Measurements from ENCODE around the gene FAM193B.
"Not testable (repeated sequence)": the region's sequence is repeated elsewhere in the genome, so short reads cannot be mapped to it uniquely, and the experiment has no call there.

Gene FAM193B

DNA sequence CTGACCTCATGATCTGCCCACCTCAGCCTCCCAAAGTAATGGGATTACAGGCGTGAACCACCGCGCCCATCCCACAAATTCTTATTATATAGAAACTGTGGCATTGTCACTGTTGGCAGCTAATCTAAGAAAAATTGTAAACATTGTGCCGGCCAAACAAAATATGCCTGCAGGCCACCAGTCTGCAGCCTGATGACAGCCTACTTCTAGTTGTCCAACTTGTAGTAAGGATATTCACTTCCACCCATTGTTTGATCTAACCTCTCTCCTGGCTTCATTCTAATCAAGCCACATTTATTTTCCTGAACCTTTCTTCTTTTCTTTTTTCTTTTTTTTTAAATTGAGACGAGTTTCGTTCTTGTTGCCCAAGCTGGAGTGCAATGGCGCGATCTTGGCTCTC is 24.0 kb upstream of the FAM193B start:
- in situ Hi-C loops (cut with MboI; ENCODE audit: low sequenced_read_pairs), result no loop called here

DNA sequence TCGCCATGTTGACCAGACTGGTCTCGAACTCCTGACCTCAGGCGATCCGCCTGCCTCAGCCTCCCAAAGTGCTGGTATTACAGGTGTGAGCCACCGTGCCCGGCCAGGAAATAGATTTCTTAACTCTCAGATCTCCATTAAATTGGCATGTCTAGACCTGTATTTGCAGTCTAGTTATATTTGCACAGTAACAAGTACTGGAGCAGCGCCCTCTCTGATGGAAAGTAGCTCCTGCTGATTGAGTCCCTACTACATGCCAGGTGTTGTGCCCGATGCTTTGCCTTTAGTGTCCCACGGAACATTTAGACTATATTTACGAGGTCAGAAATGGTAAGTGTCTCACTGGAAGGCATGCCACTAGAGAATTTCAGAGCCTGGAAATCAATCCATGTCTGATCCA is 21.8 kb upstream of the FAM193B start:
- in situ Hi-C loops (cut with MboI; ENCODE audit: low sequenced_read_pairs), result no loop called here

DNA sequence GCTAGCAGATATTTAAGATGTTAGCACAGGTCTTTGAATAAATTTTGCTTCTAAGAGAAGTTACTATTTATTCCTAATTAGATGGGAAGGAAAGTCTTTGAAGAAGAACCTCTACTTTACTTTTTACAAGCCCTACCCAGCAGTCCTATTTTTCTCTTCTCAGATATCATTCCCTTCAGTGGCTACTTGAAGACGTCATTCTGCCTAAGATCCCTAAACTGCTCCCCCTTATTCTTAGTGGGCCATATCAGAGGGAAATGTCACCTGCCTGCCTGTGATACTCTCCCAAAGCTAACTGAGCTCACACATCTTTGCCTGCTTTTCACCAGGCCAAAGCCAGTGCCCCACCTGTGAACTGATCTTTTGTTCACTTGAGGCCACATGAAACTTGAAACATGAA is 21.1 kb upstream of the FAM193B start:
- in situ Hi-C loops (cut with MboI; ENCODE audit: low sequenced_read_pairs), result no loop called here

DNA sequence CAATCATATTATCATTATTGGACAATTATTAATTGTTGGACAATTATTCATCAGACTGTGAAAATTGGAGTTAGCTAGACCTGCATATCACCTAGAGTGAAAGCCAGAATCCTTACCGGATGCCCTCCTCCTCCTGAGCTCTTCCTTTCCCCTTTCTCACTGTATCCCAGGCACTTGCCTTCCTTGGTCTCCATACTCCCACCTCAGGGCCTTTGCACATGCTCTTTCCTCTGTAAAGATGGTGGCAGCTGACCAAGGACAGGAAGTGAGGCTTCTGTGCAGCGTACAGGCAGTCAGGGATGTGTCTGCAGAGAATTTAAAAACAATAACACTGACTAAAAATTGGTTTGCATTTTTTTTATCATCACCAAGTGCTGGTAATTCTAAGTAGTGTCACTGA is 15.5 kb upstream of the FAM193B start:
- in situ Hi-C loops (cut with MboI; ENCODE audit: low sequenced_read_pairs), result no loop called here

DNA sequence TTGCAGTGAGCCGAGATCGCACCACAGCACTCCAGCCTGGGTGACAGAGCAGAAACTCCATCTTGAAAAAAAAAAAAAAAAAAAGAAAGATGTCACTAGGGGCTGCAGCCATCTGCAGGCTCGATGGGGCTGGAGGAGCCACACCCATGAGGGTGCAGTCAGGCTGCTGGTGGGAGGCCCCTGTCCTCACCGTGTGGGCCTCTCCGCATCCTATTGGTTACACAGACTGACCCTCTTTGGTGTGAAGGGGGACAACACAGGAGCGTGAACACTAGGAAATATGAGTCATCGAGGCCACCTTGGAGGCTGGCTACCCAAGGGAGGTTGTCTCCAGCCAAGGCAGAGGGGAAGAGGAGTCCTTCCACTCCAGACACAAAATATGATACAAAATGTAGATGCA is 14.0 kb upstream of the FAM193B start:
- in situ Hi-C loops (cut with MboI; ENCODE audit: low sequenced_read_pairs), result no loop called here

DNA sequence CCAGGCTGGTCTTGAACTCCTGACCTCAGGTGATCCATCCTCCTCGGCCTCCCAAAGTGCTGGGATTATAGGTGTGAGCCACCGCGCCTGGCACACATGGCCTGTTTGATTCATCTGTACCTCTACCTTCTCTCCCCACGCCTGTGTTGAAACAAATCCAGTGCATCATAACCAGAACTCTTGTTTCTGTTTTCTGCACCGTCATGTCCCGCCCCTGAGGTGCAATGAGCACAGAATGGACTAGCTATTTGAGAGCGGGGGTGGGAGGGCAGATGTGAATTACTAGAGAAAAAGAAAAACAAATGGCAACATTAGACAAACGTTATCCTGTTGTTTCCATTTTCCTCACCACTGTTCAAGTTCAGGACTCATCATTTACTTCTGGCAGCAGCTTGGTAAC is 10.7 kb upstream of the FAM193B start:
- in situ Hi-C loops (cut with MboI; ENCODE audit: low sequenced_read_pairs), result no loop called here

DNA sequence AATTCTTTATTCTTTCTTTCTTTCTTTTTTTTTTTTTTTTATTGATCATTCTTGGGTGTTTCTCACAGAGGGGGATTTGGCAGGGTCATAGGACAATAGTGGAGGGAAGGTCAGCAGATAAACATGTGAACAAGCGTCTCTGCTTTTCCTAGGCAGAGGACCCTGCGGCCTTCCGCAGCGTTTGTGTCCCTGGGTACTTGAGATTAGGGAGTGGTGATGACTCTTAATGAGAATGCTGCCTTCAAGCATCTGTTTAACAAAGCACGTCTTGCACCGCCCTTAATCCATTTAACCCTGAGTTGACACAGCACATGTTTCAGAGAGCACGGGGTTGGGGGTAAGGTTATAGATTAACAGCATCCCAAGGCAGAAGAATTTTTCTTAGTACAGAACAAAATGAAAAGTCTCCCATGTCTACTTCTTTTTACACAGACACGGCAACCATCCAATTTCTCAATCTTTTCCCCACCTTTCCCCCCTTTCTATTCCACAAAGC is 5.1 kb upstream of the FAM193B start:
- in situ Hi-C loops (cut with MboI; ENCODE audit: low sequenced_read_pairs), result not testable (repeated sequence)

DNA sequence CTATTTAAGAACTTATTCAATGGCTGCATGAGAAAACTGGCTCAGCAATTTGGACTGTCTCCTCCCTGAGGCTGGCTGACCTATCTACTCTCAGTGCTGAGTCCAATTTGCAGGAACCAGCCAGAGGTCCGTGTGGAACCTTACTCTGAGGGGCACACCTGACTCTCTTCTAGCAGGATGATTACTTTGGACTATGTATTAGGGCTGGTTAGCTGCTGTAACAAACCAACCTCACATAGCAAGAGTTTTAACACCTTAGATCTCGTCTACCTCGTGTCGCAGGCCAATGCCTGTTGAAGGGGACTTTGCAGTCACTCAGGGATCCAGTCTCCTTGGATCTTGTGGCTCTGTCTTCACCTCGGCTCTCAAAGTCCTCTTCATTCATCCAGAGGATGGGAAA is 3.4 kb upstream of the FAM193B start:
- in situ Hi-C loops (cut with MboI; ENCODE audit: low sequenced_read_pairs), result no loop called here

DNA sequence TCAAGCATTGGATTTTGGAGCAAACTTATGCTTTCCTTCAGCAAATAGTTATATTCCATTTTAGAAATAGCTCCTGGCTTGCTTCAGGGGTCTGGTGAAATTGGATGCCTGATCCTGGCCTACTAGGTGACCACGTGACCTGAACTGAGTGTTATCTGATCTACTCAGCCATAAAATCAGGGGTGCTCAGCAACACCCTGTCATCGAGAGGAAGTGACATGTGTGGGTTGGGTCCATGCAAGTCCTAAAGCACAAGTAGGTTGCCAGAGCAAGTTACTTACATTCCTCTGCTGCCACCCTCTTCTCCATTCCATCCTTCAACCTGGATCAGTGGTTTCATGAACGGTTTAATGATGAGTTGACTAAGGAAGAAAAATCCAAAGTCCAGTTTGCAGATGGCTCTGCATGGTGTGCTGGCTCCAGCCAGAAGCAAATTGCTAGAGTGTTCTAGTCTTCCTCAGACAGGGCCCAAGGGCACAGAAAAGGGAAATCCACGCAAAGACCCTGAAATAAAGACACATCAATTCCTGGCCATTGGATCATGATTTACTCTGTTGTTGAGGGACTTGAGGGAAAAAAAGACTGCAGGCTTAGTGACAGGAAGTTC is 2.8 kb upstream of the FAM193B start:
- in situ Hi-C loops (cut with MboI; ENCODE audit: low sequenced_read_pairs), result no loop called here

DNA sequence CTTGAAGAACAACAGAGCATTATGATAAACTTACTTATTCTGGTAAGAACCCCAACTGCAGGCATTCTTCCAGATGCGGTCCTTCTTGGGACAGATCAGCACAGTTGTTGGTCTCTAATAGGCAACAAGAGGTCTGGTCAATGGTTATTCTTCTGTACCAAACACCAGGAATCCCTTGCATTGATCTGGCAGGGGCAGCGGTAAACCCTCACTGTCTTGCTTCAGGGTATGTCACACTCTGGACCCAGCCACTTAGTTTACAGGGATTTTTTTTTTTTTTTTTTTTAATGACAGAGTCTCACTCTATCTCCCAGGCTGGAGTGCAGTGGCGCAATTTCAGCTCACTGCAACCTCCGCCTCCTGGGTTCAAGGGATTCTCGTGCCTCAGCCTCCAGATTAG is 1.3 kb upstream of the FAM193B start:
- in situ Hi-C loops (cut with MboI; ENCODE audit: low sequenced_read_pairs), result no loop called here

DNA sequence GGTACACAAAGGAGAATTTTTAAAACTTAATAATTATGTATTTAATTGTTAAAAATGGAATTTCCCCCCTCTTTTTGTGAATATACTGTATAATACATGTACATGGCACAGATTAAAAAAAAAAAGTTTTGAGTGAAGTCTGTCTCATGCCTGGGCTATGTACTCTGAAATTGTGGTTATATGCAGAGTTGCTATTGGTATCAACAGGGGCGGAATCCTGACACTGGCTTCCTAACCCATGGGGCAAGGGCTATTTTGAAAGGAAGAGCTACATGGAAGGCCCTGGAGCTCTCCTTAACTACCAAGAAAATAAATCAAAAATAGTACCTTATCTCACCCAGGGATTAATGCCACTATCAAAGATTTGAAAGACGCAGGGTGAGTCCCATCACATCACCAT is 865 bp upstream of the FAM193B start:
- in situ Hi-C loops (cut with MboI; ENCODE audit: low sequenced_read_pairs), result no loop called here

DNA sequence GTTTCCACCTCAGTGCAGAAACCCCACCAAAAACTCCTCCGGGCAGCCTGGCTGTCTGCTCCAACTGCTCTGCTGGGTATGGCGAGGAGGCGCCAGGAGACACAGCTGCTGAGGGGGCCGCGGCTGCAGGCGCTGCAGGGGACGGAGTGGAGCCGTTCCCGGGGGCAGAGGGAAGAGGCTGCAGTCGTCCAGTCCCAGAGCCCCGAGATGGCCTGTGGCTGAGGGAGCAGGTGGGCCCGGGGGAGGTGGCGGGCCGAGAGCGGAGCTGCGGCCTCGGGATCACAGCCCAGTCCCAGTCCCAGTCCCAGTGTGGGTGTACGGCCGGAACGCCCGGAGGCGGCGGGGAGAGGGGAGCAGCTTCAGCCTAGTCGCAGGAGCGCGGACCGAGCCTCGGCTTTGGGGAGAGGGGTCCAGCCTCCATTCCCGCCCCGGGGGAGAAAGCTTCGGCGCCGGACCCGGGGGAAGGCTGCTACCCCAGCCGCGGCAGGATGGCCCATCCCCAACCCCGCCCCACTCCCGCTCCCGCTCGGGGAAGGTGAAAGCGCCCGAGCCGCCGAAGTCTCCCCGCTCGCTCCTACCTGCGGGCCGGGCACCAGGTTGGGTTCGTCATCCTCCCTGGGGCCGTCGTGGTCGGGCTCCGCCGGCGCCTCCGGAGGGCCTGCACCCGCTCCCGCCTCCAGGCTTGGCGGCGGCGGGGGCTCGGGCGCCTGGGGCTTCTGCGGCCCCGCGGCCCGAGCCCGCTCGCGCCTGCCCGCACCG is 513 bp downstream of the FAM193B start:
- in situ Hi-C loops (cut with MboI; ENCODE audit: low sequenced_read_pairs), result no loop called here

DNA sequence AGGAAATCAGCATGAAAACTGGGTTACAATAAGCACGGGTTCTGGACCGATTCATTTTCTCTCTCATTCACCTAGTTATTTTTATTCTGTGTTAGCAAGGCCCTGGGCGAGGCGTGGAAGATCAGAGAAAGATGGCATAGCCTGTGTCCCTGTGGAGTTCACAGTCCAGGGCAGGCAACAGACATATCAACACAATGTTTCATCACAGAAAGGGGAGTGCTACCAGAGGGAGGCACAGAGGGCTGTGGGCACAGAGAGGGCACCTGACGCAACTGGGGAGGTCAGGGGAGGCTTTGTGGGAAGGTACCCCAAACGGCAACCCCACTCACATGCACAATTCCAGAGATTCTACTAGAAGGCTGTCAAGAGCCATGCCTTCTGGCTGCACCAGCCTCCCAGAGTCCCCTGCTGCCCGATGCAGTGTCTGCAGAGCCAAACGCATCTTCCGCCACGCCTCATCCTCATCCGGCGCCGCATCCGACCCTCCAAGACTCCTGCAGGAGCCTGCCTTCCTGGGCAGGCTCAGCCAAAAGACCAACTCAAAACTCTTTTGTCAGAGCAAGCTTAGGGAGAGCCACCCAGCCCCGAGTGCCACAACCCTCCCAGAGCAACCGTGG is 1.4 kb downstream of the FAM193B start:
- in situ Hi-C loops (cut with MboI; ENCODE audit: low sequenced_read_pairs), result no loop called here

DNA sequence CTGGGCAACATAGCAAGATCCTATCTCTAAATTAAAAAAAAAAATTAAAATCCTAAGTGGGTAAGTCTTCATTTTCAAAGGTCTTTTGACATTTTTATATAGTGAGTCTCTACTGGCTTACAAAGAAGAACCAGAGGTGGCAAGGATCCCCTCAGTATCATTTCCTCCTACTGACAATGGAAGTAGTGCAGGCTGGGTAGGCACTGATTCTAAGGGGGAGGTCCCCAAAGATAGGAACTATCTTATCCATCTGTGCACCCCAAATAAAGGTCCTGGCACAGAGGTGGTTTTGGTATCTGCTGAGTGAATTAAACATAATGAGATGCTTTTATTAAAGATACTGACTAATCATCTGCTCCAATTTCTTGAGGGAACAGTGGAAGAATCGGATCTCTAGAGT is 4.2 kb downstream of the FAM193B start:
- in situ Hi-C loops (cut with MboI; ENCODE audit: low sequenced_read_pairs), result no loop called here

DNA sequence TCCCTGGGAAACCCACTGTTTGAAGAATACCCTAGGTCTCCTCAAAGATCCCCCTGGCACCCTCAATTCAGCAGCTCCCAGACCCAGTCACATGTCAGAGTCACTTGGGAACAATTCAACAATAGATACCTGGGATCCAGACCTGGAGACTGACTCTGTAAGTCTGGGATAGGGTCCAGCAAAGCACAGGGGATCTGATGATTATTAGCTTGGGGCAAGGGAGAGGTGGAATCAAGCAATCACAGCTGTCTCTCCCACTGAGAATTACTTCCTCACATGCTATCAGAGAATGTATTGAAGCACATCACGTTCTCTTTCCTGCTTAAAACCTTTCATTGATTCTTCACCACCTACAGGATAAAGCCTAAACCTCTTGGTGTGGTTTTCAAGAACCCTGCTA is 5.9 kb downstream of the FAM193B start:
- in situ Hi-C loops (cut with MboI; ENCODE audit: low sequenced_read_pairs), result no loop called here

DNA sequence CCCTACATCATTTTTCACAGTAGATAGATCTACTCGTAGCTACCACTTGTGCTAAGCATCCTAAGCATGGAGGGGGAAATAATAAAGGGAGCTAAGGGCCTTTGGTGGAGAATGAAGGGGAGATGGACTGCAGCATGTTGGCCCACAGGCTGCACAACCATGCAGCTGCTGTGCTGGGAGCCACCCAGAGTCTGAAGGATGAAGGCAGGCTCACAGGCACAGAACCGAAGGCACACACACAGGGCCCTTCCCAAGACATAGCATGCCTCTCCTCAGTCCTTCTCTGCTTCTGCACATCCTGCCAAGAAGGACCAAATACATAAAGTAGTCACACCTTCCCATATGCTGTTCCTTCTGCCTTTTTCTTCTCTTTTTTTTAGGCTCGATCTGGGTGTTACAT is 6.6 kb downstream of the FAM193B start:
- in situ Hi-C loops (cut with MboI; ENCODE audit: low sequenced_read_pairs), result no loop called here

DNA sequence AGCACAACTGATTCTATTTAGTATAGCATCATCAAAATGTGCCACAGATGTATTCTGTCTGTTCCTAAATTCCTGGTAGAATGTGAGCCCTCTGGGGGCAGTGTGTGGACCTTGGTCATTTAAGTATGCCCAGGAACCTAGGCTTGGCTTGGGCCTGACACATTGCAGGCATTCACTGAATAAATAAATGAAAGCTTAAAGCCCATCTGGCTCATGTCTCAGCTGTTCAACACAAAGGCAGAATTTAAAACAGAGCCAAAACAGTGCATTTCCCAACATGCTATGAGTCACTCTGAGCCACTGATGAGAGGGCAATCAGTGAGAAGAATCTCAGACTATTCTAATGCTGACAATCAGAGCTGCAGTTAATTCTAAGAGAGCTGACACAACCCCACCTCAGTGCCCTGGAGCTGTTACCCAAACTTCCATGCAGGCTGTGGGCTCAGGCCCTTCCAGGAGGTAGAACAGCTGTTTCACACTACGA is 8.1 kb downstream of the FAM193B start:
- in situ Hi-C loops (cut with MboI; ENCODE audit: low sequenced_read_pairs), result no loop called here

DNA sequence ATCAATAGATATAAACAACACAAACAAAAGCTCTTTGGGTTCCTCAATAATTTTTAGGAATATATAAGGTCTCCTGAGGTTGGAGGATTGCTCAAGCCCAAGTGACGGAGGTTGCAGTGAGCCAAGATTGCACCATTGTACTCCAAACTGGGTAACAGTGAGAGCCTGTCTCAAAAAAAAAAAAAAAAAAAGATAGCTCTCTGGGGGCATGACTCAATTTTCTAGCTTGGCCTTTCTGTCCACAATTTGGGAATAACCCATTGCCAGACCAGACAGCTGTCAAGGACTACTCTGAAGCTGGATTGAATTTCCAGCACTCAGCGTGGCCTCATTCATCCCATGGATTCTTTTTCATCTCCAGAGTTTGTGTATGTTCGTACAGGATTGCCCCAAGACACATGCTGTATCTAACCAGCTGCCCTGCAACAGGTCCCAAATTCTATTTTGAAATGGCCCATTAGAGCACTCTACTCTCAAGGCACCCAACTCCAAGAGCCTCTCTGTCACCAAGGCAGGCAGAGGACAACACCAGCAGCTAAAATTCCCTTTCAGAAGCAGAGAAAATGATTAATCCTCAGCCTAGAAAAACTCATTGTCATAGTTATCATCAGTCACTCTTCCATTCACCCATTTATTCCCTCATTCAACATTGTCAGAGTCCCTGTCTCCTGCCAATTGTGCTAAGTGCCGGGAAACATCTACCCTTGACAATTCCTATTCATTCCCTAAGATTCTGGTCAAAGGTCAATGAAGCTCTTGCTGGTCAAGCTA is 8.7 kb downstream of the FAM193B start:
- in situ Hi-C loops (cut with MboI; ENCODE audit: low sequenced_read_pairs), result no loop called here

DNA sequence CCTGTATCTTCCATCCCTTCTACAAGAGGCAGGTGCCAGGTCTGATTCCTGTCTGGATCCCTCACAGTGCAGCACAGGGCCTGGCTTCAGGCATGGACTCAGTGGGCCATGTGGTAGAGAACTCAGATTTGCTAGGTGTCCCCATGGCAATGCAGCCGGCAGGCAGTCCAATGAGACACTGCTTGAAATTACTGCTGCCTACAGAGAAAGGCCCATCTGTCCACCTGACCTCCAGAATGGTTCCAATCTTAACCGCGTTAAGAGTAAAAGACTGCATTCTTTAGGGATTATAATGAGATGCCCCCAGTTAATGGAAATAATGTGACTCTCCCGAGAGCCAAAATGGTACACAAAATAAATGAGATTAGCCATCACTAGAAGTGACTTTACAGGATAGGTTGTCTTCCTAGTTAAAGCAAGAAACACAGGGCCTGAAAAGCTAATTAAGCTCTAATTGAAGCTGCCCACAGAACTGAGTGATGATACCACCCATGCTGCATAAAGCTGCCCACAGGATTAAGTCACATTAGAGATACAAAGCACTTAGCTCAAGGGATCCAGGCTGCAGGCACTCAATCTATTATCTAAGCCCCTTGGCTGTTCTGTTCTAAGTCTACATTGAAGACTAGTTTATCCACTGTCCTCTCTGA is 11.4 kb downstream of the FAM193B start:
- in situ Hi-C loops (cut with MboI; ENCODE audit: low sequenced_read_pairs), result no loop called here

DNA sequence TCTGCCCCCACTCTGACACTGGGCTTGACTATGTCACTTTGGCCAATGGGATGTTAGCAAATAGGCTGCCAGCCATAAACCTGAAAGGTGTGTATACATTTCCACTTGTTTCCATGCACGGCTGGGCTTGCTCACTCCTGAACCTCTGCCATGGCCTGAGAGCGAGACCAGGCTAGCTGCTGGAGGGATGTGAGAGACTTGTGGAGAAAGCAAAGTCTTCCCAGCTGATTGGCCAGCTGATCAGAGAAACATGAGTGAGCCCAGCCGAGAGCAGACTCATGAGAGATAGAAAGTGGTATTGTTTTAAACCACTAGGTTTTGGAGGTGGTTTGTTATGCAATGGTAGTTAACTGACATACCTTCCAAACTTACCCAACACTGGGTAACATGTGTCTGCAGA is 13.9 kb downstream of the FAM193B start:
- in situ Hi-C loops (cut with MboI; ENCODE audit: low sequenced_read_pairs), result no loop called here

DNA sequence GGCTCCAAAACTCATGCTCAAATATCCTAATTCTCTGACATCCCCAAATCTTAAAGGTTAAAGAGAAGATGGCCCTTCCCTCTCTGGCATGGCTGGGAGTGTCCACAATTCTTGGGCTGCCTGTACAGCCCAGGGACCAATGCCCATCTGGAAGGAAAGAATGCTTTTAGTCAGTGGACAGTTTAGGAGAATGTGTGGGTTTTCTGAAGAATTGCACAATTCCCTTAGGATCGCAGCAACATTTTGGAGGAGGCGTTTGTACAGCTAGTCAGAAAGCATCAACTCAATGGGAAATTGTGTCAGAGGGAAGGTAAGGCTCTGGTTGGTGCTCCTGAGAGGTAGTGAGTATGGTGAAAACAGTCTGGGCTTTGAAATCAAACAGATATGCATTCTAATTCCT is 15.0 kb downstream of the FAM193B start:
- in situ Hi-C loops (cut with MboI; ENCODE audit: low sequenced_read_pairs), result no loop called here

Measured in HL-60/S4 treated with phorbol 12-myristate 13-acetate at 8.2 ng/mL for 4 days and 3 days (cell line).